GM12878 (cell line): Measurements from ENCODE around the gene ST6GALNAC3.

Experiments
- CBX3 ChIP-seq: fragments of 200-600 bp; sonication (generic); IDR thresholded peaks from 2 replicates; pipeline ENCODE4 v1.6.1; 2016; ENCODE audit warnings: low read depth, borderline replicate concordance
- CTCF ChIP-seq, 3 experiments: IDR thresholded peaks in 2 of 3; conservative IDR thresholded peaks in 1 of 3; 2 replicates each; pipeline ENCODE4 v1.5.1; 2011; ENCODE audit warnings: low read depth in 3 of 3, low read length in 3 of 3, mild to moderate bottlenecking in 3 of 3, control low read depth in 2 of 3, moderate library complexity in 2 of 3, inconsistent platforms in 1 of 3, mixed read lengths in 1 of 3; ENCODE audit not compliant: control insufficient read depth in 2 of 3, insufficient read depth in 1 of 3; ENCODE audit errors: extremely low read depth in 1 of 3
- EZH2 ChIP-seq: IDR thresholded peaks from 2 replicates; pipeline ENCODE4 v1.6.1; 2012; ENCODE audit warnings: low read depth, mild to moderate bottlenecking, control low read depth, inconsistent platforms, low read length, borderline replicate concordance; ENCODE audit not compliant: control insufficient read depth
- HDGF ChIP-seq: fragments of 450-650 bp; IDR thresholded peaks from 2 replicates; pipeline ENCODE4 v1.6.1; 2016; ENCODE audit warnings: antibody characterized with exemption
- NFYB ChIP-seq: IDR thresholded peaks from 2 replicates; pipeline ENCODE4 v1.6.1; 2011; ENCODE audit warnings: low read depth, mild to moderate bottlenecking, low read length, improper control_type of control experiment, moderate library complexity; ENCODE audit not compliant: insufficient read depth
- NR2C1 ChIP-seq: fragments of 450-650 bp; IDR thresholded peaks from 2 replicates; pipeline ENCODE4 v1.6.1; 2017; ENCODE audit warnings: antibody characterized with exemption, mild to moderate bottlenecking, moderate library complexity
- POLR2A ChIP-seq: IDR thresholded peaks from 2 replicates; pipeline ENCODE4 v1.6.1; 2011; ENCODE audit warnings: low read depth, mild to moderate bottlenecking, low read length
- RAD21 ChIP-seq: IDR thresholded peaks from 2 replicates; pipeline ENCODE4 v1.6.1; 2011; ENCODE audit warnings: mild to moderate bottlenecking, low read depth, low read length, moderate library complexity; ENCODE audit not compliant: insufficient read depth
- SIN3A ChIP-seq: IDR thresholded peaks from 2 replicates; pipeline ENCODE4 v1.6.1; 2012; ENCODE audit warnings: low read depth, low read length, improper control_type of control experiment
- ZBTB40 ChIP-seq: fragments of 450-650 bp; IDR thresholded peaks from 2 replicates; pipeline ENCODE4 v1.6.1; 2016; ENCODE audit warnings: mild to moderate bottlenecking, moderate library complexity, borderline replicate concordance
- ZSCAN29 ChIP-seq: fragments of 450-650 bp; IDR thresholded peaks from 2 replicates; pipeline ENCODE4 v1.6.1; 2017; ENCODE audit warnings: mild to moderate bottlenecking, moderate library complexity

- TF ChIP-seq CTCF (IDR thresholded peaks at IDR 0.05 in 2 of 3, conservative IDR thresholded peaks at IDR 0.05 in 1 of 3; ENCODE audit: control insufficient read depth in 2 of 3, extremely low read depth in 1 of 3, insufficient read depth in 1 of 3, low read depth in 3 of 3, low read length in 3 of 3) (no peak), ZBTB40 (no peak), NR2C1 (no peak), ZSCAN29 (no peak), CBX3 (no peak), SIN3A (no peak), RAD21 (no peak), HDGF (no peak), EZH2 (no peak), NFYB (no peak), POLR2A (no peak)
These were observed 356.0 kb downstream of the ST6GALNAC3 start for GRCh38 chr1:76430531-76430930.
